K562 (cell line): ENCODE results near the gene WWOX. TPM values are rescaled to one million over a fixed set of nuclear protein-coding genes. Genes with fewer than 3 reads are reported as not detected.

Experiments used
- E4F1 ChIP-seq: fragments of 250-450 bp; sonication (Bioruptor Pico); IDR thresholded peaks from 2 replicates; pipeline ENCODE4 v1.5.0; 2021; ENCODE audit warnings: mild to moderate bottlenecking, borderline replicate concordance
- ESRRA ChIP-seq: fragments of 450-650 bp; IDR thresholded peaks from 2 replicates; pipeline ENCODE4 v1.6.1; 2014; ENCODE audit warnings: low read depth, mild to moderate bottlenecking, moderate library complexity, borderline replicate concordance
- PPARD ChIP-seq: fragments of 250-450 bp; sonication (Bioruptor Pico); IDR thresholded peaks from 2 replicates; pipeline ENCODE4 v1.8.0; 2022; ENCODE audit warnings: inconsistent platforms, mild to moderate bottlenecking, moderate library complexity
- SRSF9 ChIP-seq: fragments of 200-400 bp; formaldehyde crosslinking; IDR thresholded peaks from 2 replicates; pipeline ENCODE4 v1.6.1; 2017; ENCODE audit warnings: low read depth, low read length, borderline replicate concordance
- ZNF354B ChIP-seq: fragments of 250-450 bp; sonication (Bioruptor Pico); IDR thresholded peaks from 2 replicates; pipeline ENCODE4 v1.4.0; 2020
- polyA plus RNA-seq, 8 experiments: library from polyadenylated mRNA; depleted of rRNA in 4 of 8; stranded (reverse) in 5 of 8; unstranded in 3 of 8; fragments of >200 nt; fragmentation: Nextera tagmentation in 2 of 8; fragmentation: Illumina TruSeq in 1 of 8; extraction: Ambion mirVana in 2 of 8; extraction: Trizol in 1 of 8; gene quantifications; 2 replicates each; pipeline versions ENCODE4 v1.2.1 to v1.2.3, GENCODE V29; 2011 to 2014; ENCODE audit warnings: inconsistent platforms in 1 of 8, missing spikeins in 1 of 8
- total RNA-seq, 7 experiments: library from RNA; depleted of rRNA in 6 of 7; stranded (reverse); fragments of >200 nt in 6 of 7; fragmentation: Illumina TruSeq in 2 of 7; extraction: Trizol in 2 of 7; gene quantifications; 2 replicates each; pipeline versions ENCODE4 v1.2.1 to v1.2.3, GENCODE V29; 2011 to 2021; ENCODE audit warnings: low replicate concordance in 1 of 7
- TF ChIP-seq, protein P1 (sequence below): fragments of 450-650 bp; IDR thresholded peaks from 2 replicates; pipeline ENCODE4 v1.6.1; 2016; ENCODE audit warnings: mild to moderate bottlenecking, moderate library complexity

Gene WWOX
- total and polyA plus RNA-seq, 9 of the 15 experiments (the other 6 are each of a cell fraction or from before 2014, with no cell fraction given): 1.6 to 22.7 (median 8.1) TPM

DNA sequence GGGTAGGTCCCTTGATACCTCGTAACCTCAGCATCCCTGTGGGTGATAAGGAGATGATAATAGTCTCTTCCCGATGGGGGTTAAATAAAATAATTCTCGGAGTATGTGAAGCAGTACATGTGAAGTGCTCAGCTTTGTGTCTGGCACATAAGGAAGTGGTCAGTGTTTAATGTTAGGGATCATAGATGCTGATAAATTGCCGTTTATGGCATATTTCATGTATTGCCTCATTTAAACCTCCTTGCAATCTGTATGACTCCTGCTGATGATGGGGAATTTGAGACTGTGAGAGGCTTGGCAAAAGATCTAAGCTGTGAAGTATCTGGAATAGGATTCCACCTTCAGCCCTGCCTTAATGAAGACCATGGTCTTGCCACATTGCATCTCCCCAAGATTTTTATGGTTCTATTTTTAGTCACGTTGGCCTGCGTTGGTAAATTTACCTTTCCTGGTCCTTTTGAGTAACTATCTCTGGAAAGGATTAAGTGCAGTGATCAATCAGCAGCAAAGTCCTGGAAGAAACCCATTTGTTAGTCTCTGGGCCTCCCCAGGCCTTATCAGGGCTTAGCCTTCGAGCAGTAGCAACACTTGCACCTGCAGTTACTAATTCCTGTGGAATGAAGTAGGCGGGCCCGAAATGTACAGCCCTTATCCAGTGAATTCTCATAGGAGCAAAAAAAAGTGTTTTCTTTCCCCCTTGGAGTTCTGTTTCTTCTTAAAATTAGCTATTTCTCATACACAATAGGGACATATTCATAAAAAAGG is 144.9 kb downstream of the WWOX start (continued):
- TF ChIP-seq, protein P1, sequence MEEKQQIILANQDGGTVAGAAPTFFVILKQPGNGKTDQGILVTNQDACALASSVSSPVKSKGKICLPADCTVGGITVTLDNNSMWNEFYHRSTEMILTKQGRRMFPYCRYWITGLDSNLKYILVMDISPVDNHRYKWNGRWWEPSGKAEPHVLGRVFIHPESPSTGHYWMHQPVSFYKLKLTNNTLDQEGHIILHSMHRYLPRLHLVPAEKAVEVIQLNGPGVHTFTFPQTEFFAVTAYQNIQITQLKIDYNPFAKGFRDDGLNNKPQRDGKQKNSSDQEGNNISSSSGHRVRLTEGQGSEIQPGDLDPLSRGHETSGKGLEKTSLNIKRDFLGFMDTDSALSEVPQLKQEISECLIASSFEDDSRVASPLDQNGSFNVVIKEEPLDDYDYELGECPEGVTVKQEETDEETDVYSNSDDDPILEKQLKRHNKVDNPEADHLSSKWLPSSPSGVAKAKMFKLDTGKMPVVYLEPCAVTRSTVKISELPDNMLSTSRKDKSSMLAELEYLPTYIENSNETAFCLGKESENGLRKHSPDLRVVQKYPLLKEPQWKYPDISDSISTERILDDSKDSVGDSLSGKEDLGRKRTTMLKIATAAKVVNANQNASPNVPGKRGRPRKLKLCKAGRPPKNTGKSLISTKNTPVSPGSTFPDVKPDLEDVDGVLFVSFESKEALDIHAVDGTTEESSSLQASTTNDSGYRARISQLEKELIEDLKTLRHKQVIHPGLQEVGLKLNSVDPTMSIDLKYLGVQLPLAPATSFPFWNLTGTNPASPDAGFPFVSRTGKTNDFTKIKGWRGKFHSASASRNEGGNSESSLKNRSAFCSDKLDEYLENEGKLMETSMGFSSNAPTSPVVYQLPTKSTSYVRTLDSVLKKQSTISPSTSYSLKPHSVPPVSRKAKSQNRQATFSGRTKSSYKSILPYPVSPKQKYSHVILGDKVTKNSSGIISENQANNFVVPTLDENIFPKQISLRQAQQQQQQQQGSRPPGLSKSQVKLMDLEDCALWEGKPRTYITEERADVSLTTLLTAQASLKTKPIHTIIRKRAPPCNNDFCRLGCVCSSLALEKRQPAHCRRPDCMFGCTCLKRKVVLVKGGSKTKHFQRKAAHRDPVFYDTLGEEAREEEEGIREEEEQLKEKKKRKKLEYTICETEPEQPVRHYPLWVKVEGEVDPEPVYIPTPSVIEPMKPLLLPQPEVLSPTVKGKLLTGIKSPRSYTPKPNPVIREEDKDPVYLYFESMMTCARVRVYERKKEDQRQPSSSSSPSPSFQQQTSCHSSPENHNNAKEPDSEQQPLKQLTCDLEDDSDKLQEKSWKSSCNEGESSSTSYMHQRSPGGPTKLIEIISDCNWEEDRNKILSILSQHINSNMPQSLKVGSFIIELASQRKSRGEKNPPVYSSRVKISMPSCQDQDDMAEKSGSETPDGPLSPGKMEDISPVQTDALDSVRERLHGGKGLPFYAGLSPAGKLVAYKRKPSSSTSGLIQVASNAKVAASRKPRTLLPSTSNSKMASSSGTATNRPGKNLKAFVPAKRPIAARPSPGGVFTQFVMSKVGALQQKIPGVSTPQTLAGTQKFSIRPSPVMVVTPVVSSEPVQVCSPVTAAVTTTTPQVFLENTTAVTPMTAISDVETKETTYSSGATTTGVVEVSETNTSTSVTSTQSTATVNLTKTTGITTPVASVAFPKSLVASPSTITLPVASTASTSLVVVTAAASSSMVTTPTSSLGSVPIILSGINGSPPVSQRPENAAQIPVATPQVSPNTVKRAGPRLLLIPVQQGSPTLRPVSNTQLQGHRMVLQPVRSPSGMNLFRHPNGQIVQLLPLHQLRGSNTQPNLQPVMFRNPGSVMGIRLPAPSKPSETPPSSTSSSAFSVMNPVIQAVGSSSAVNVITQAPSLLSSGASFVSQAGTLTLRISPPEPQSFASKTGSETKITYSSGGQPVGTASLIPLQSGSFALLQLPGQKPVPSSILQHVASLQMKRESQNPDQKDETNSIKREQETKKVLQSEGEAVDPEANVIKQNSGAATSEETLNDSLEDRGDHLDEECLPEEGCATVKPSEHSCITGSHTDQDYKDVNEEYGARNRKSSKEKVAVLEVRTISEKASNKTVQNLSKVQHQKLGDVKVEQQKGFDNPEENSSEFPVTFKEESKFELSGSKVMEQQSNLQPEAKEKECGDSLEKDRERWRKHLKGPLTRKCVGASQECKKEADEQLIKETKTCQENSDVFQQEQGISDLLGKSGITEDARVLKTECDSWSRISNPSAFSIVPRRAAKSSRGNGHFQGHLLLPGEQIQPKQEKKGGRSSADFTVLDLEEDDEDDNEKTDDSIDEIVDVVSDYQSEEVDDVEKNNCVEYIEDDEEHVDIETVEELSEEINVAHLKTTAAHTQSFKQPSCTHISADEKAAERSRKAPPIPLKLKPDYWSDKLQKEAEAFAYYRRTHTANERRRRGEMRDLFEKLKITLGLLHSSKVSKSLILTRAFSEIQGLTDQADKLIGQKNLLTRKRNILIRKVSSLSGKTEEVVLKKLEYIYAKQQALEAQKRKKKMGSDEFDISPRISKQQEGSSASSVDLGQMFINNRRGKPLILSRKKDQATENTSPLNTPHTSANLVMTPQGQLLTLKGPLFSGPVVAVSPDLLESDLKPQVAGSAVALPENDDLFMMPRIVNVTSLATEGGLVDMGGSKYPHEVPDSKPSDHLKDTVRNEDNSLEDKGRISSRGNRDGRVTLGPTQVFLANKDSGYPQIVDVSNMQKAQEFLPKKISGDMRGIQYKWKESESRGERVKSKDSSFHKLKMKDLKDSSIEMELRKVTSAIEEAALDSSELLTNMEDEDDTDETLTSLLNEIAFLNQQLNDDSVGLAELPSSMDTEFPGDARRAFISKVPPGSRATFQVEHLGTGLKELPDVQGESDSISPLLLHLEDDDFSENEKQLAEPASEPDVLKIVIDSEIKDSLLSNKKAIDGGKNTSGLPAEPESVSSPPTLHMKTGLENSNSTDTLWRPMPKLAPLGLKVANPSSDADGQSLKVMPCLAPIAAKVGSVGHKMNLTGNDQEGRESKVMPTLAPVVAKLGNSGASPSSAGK: no peak
- TF ChIP-seq PPARD (CRISPR knock-in tag): no peak
- TF ChIP-seq ESRRA: no peak
- TF ChIP-seq E4F1 (CRISPR knock-in tag): no peak
- TF ChIP-seq ZNF354B (CRISPR knock-in tag): no peak
- TF ChIP-seq SRSF9: no peak
